HG03439 (cell line): ENCODE measurements around the gene ATXN1.

Experiments
- ATAC-seq: cut with Tn5 transposase; IDR thresholded peaks from one replicate; pipeline ENCODE4 v1.9.1; 2021; ENCODE audit warnings: mild to moderate bottlenecking, moderate library complexity; ENCODE audit not compliant: unreplicated experiment

Gene ATXN1

DNA sequence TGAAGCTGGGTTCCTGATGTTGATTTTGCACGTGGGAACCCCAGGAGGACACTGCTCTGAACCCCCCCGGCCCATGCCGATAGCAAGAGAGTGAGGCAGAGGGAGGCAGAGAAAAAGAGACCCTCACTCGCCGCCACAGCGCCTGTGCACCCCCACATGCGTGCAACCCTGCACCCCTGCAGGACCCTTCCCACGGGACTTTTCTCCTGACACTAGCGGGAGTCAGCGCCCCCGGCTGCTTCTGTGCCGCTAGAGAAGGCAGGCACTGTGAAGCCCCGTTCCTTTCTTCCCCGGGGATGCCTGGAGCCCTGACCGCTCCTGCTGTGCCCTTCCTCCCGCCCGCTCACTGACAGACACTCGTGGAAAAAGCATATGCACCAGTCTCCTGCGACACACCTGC is 455.5 kb downstream of the ATXN1 start:
- peak; percentile 26 for ATAC-seq

DNA sequence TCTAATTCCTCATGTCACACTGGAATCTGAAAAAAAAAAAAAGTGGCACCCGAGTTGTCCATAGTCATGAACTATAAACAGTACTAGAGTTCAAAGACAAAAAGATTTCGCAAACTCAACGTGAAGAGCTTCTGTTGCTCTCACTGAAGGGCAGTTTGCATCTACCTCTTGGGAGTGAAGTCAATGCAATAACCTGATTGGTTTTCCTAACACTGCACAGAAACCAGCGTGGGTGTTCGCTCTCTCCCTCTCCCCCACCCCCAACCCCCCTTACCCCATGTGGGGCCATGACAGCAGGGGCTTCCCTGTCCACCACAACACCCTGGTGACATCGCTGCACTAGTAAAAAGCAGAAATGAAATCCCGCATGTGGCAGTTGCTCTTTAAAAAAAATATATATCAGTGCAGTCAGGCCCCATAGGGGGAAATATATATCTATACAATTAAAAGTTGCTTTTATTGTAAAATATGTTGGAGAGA is 456.0 kb downstream of the ATXN1 start:
- ATAC-seq = peak; percentile 72

DNA sequence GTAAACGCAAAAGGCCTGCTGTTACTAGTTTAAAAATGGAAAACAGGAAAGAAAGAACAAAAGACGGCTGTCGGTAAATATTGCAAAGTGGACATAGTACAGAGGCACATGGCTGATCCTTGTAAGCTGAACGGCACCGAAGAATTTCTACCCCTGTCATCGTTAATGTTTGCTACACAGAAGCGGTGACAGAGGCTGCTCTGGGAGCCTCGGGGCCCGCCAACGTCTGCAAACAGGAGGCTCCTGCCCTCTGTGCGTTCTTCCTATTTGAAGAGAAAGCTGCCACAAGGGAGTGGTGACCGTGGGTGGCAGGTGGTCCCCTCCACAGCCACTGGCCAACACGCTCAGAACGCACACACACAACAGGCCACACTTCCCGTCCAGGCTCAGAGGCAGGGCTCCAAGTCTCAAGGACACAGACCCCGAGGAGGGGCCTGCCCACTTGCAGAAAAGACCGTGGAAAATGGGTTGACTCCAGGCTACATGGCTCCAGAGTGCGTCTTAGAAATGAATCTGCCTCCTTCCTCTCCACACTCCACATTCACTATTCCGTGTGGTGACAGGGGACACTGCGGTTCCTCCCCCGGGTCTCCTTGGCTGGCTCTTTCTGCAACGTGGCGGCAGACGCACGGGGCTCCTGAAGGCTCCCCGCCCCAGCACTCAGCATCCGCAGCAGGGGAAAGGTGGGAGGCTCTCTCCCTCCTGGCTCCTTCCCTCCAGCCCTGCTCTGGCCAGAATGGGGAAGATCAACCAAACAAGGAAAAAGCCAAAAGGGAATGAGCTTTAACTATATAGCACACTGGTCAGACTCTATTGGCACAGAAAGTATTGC is 458.3 kb downstream of the ATXN1 start:
- no peak for ATAC-seq

DNA sequence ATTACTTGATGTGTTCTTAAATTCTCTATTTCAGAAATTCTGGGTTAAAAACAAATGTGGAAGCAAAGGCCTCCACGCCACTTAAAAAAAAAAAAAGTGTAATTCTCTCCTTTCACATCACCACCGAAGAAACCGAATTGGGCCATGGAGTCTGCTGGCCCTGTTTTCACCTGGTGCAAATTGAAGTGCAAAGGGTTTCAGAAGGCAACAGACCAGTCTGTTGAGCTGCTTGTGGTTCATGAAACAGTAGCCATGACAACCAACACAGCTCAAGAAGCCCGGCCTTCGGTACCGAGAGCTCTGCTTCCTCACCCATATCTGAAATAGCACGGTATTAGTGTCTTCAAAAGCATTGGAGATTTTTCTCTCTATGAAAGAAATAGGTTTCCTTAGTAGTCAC is 459.7 kb downstream of the ATXN1 start:
- peak; percentile 50 for ATAC-seq

- ATAC-seq = no peak
Measured at GRCh38 chr6:16299861-16300260, 461.4 kb downstream of the ATXN1 start.

DNA sequence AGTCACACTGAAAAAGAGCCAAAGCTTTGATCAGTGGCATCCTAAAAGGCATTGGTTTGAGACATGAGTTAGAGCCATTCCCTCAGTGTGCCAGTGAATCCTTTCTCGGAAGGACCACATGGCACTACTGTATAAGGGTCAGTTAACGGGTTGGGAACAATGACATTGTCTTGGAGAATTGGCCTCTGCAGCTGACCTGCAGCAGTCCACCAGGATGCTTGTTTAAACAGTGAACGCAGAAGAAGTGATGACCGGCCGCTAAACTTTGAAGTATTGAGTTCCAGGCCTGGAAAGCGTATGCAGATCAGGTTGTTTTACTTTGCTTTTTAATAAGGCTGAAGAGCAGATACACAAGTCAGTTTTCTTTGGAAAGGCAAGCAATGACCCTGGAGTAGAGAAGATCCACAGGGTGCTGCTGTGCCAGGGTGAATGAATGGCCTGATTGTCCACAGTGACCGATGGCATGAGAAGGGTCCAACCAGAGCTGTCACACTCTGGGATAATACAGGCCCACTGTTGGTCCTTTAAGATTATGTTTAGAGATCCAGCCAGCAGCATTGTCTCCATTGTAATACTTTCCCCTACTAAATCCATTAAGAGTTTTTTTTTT is 465.1 kb downstream of the ATXN1 start:
- no peak for ATAC-seq

GRCh38 chr6:16295471-16295870 is 465.8 kb downstream of the ATXN1 start:
- no peak for ATAC-seq

GRCh38 chr6:16295060-16295459 is 466.2 kb downstream of the ATXN1 start:
- no peak for ATAC-seq

GRCh38 chr6:16294371-16294770 is 466.9 kb downstream of the ATXN1 start:
- ATAC-seq = no peak

DNA sequence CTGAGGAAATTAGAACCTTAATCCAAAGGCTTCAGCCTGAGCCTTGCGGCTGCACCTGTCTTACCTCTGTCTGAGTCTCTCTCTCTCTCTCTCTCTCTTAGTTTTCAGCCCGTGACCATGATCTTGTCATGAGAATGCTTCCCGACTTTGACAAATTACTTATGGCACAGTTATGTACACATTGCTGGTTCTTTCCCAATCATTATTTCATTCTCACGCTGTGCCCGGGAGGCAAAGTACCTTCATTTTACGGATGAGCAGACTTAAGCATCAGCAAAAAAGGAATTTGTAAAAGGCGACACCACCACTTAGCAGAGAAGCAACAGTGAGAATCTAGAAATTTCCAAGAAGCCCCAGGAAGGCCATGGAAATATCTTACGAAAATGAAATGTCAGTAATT is 468.3 kb downstream of the ATXN1 start:
- no peak for ATAC-seq

DNA sequence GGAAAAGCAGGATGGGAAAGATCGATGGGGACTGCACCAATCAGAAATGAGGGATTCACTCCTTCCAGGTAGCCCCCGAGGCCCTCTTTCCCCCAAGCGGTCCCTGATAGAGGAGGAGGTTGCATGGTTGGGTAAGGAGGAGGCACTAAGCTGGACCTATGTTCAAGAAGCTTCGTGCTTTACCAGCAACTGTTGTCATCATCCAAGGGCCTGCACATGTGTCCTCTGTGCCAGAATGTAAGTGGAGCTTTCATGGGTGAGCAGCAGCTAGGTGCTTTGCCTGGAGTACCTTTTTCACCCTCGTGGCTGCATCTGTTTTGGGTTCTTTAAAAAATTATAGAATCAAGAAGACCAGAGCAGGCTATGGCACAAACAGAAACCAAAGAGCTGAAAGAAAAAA is 468.8 kb downstream of the ATXN1 start:
- ATAC-seq = no peak

- no peak for ATAC-seq
Measured at GRCh38 chr6:16291739-16292138, 469.5 kb downstream of the ATXN1 start.

GRCh38 chr6:16288163-16288562 is 473.1 kb downstream of the ATXN1 start:
- ATAC-seq = no peak

DNA sequence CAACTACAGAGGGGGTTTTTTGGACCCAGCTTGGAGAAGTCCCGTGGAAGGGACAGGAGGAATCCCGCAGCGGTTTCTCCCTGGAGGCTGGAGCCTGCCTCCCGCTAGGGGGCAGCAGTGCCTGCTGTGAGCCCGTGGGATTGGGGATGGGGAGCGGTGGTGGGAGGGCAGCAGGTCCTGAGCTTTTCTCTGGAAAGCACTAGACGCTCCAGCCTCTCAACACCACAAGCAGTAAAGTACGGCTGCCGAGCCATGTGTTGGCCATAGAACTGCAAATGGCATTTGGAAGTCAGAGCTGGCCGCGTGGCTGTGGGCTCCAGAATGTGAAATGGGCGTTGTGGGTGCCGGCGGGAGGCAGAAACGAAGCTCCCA is 475.1 kb downstream of the ATXN1 start:
- no peak for ATAC-seq

- ATAC-seq = no peak
Measured at GRCh38 chr6:16285467-16286150, 475.7 kb downstream of the ATXN1 start.

DNA sequence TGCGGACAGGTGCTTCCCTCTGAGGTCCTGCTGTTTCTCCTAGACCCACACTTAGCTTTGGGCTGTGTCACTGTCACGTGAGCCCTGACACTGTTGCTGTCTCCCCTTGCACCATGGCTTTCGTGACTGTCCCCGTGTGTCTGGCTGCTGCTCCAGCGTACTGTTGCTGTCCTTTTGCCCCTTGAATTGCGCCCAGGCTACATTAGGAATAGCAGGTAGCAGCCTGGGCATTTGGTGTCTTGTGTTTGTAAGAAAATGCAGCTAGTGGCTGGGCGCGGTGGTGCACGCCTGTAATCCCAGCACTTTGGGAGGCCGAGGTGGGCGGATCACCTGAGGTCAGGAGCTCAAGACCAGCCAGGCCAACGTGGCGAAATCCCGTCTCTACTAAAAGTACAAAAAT is 476.8 kb downstream of the ATXN1 start:
- ATAC-seq = no peak

GRCh38 chr6:16282370-16282769 is 478.9 kb downstream of the ATXN1 start:
- ATAC-seq = no peak

DNA sequence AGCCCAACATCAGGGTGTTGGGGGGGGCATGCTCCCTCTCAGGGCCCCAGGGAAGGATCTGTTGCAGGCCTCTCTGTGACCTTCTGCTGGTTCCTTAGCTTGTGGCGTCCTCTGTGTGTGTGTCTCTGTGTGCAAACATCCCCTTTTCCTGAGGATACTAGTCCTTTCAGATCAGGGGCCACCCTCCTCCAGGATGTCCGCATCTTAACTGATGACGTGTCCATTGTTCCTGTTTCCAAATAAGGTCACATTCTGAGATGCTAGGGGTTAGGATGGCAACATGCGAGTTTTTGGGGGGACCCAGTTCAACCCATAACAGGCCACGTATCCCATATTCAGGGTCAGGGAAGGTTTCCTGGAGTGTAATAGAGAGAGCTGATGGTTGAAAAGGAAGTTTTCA is 482.0 kb downstream of the ATXN1 start:
- ATAC-seq = no peak

GRCh38 chr6:16278750-16279149 is 482.5 kb downstream of the ATXN1 start:
- ATAC-seq = no peak

DNA sequence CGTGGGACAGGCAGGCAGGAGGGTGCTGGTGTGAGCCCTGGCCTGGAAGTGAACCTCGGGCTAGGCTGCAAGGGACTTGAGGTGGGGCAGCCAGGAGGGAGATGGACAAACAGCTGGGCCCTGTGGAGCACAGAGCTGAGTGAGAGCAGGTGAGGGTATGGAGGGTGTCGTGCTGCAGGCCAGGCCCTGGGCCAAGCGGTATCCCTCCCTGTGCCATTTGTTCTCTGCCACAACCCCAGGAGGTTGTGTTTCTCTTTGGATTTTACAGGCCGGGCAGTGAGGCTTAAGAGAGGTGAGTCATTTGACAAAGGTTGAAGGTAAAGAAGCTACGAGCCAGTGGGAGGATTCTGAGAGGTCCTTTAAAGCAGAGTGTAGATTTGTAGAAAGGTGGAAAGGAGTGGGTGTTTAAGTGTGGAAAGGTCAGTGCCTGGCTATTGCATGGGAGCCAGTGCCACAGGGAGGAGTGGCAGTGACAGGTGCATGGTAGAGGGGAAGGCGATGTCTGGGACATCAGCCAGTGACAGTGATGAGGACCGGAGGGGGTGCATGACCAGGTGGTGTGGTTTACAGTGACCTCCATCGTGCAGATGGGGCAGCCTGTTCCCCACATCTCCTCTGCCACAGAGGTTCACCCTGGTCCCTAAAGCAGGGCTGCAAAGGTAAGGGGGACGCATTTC is 483.1 kb downstream of the ATXN1 start:
- no peak for ATAC-seq
